HepG2 (cell line): ENCODE measurements around the gene NKX1-2. TPM values are rescaled to one million over a fixed set of nuclear protein-coding genes. Genes with fewer than 3 reads are reported as not detected.

Experiments used
- ATAC-seq: fragments of 200-7000 bp; cut with Tn5 transposase; 3 replicates; pipeline ENCODE4 v1.9.1; 2020; ENCODE audit warnings: mild to moderate bottlenecking, moderate library complexity
- BruUV-seq: library from RNA; stranded (reverse); fragments of 400-500 nt; replicated peaks from 2 replicates; lab custom pipeline; 2021; lab: Mats Ljungman, UMichigan
- CTCF ChIA-PET: fragments of 300-600 bp; formaldehyde crosslinking; extraction: SDS; loops from one replicate; lab custom pipeline; 2021; ENCODE audit warnings: low total read pairs, inconsistent platforms, low intra/inter-chr PET ratio; lab: Yijun Ruan, JAX
- POLR2A ChIA-PET: fragments of 350-600 bp; sonication (Branson Sonifier 250); formaldehyde crosslinking; loops from one replicate; lab custom pipeline; 2020; ENCODE audit warnings: antibody characterized with exemption, inconsistent platforms; lab: Yijun Ruan, JAX
- DNase-seq: peaks from one replicate; pipeline ENCODE4 v3.0.0-alpha.2; 2015; ENCODE audit warnings: low spot score
- FAIRE-seq: peaks from 3 replicates; lab custom pipeline; 2011; peaks lifted over from hg19 to GRCh38; lab: Jason Lieb, UNC
- H2AFZ ChIP-seq: one replicate; pipeline ENCODE4 v1.6.1; 2011; ENCODE audit warnings: low read length, inconsistent platforms
- H3K27ac ChIP-seq: fragments of 300-600 bp; 3 replicates; pipeline ENCODE4 v1.8.0; 2011; ENCODE audit warnings: mixed run types, mild to moderate bottlenecking, mixed read lengths, low read length, inconsistent platforms; ENCODE audit not compliant: insufficient read depth; ENCODE audit errors: extremely low read length
- H3K27me3 ChIP-seq, 2 experiments: fragments of 200-600 bp in 1 of 2; 2 replicates in 1 of 2; 3 replicates in 1 of 2; pipeline versions ENCODE4 v1.6.0 to v1.8.0; 2011; ENCODE audit warnings: low read length in 2 of 2, mild to moderate bottlenecking in 2 of 2, moderate library complexity in 2 of 2, inconsistent platforms in 1 of 2; ENCODE audit not compliant: insufficient read depth in 2 of 2, control insufficient read depth in 1 of 2
- H3K36me3 ChIP-seq, 2 experiments: fragments of 200-600 bp in 1 of 2; replicated peaks in 1 of 2; 2 replicates in 1 of 2; 3 replicates in 1 of 2; pipeline versions ENCODE4 v1.5.1 to v1.8.0; 2011; ENCODE audit warnings: low read length in 2 of 2, inconsistent platforms in 1 of 2; ENCODE audit not compliant: insufficient read depth in 2 of 2, control insufficient read depth in 1 of 2
- H3K4me1 ChIP-seq: 2 replicates; pipeline ENCODE4 v1.5.1; 2012; ENCODE audit warnings: low read length, inconsistent platforms; ENCODE audit not compliant: insufficient read depth
- H3K4me2 ChIP-seq: 2 replicates; pipeline ENCODE4 v1.6.0; 2011; ENCODE audit warnings: low read depth, low read length, inconsistent platforms
- H3K4me3 ChIP-seq, 3 experiments: fragments of 200-600 bp in 1 of 3; sonication (generic), shearing (Covaris generic) in 1 of 3; replicated peaks in 1 of 3; 2 replicates each; pipeline ENCODE4 v1.5.1; 2011 to 2016; ENCODE audit warnings: low read length in 3 of 3, inconsistent platforms in 2 of 3, low read depth in 2 of 3, mild to moderate bottlenecking in 2 of 3, control low read depth in 1 of 3, mixed read lengths in 1 of 3; ENCODE audit not compliant: insufficient read depth in 1 of 3
- H3K79me2 ChIP-seq: one replicate; pipeline ENCODE4 v1.6.1; 2011; ENCODE audit warnings: low read length, inconsistent platforms; ENCODE audit not compliant: insufficient read depth
- H3K9ac ChIP-seq: 2 replicates; pipeline ENCODE4 v1.6.0; 2011; ENCODE audit warnings: mild to moderate bottlenecking, low read depth, low read length, inconsistent platforms; ENCODE audit not compliant: insufficient read depth
- H3K9me3 ChIP-seq: 2 replicates; pipeline ENCODE4 v1.5.1; 2012; ENCODE audit warnings: mild to moderate bottlenecking, low read length
- H4K20me1 ChIP-seq: 2 replicates; pipeline ENCODE4 v1.6.0; 2011; ENCODE audit warnings: inconsistent platforms, mild to moderate bottlenecking, low read length, moderate library complexity; ENCODE audit not compliant: insufficient read depth
- CBX5 ChIP-seq: sonication (generic); formaldehyde crosslinking; IDR thresholded peaks from 2 replicates; pipeline ENCODE4 v1.4.0; 2020; ENCODE audit warnings: missing genetic modification reagents, borderline replicate concordance
- HNRNPK ChIP-seq: fragments of 200-400 bp; formaldehyde crosslinking; IDR thresholded peaks from 2 replicates; pipeline ENCODE4 v1.6.1; 2018; ENCODE audit warnings: low read length, low read depth, moderate library complexity, mild to moderate bottlenecking; ENCODE audit not compliant: poor library complexity, severe bottlenecking
- NKX3-1 ChIP-seq: sonication (generic); formaldehyde crosslinking; IDR thresholded peaks from 2 replicates; pipeline ENCODE4 v1.5.0; 2020; ENCODE audit warnings: missing genetic modification reagents
- NR2F2 ChIP-seq: IDR thresholded peaks from 2 replicates; pipeline ENCODE4 v1.6.1; 2012; ENCODE audit warnings: low read depth, inconsistent platforms, borderline replicate concordance
- ZNF883 ChIP-seq: sonication (generic); formaldehyde crosslinking; IDR thresholded peaks from 2 replicates; pipeline ENCODE4 v1.5.1; 2020; ENCODE audit warnings: mild to moderate bottlenecking, missing genetic modification reagents; ENCODE audit errors: not compliant biosample characterization
- WGBS: methylation state at CpG from one replicate; pipeline ENCODE4 v1.1.6; 2017; ENCODE audit warnings: low lambda C conversion rate; 5-methylcytosine and 5-hydroxymethylcytosine counted together
- in situ Hi-C: cut with HindIII; loops from 2 replicates; pipeline ENCODE4 v1.10.0; 2017; ENCODE audit warnings: low pct_unique_long_range_greater_than_20kb; ENCODE audit not compliant: extremely low pct_ligation_motif_present
- intact Hi-C: fragments of 100-400 bp; cut with micrococcal nuclease; formaldehyde crosslinking; loops from one replicate; pipeline ENCODE4 v1.10.0; 2022; ENCODE audit not compliant: unreplicated experiment
- polyA plus RNA-seq, 8 experiments: library from polyadenylated mRNA; depleted of rRNA in 3 of 8; stranded (reverse) in 7 of 8; unstranded in 1 of 8; fragments of >200 nt; fragmentation: Illumina TruSeq in 4 of 8; extraction: Trizol in 4 of 8; gene quantifications; 2 replicates each; pipeline versions ENCODE4 v1.2.1 to v1.2.3, GENCODE V29; 2011 to 2016; ENCODE audit warnings: low read depth in 4 of 8, missing spikeins in 1 of 8, mixed read lengths in 1 of 8; ENCODE audit not compliant: insufficient read depth in 1 of 8
- total RNA-seq, 5 experiments: library from RNA; depleted of rRNA; stranded (reverse); fragments of >200 nt; fragmentation: Illumina TruSeq; extraction: Trizol; gene quantifications; 2 replicates each; pipeline ENCODE4 v1.2.3, GENCODE V29; 2016; ENCODE audit warnings: low read depth in 1 of 5
- TF ChIP-seq, protein P1 (sequence below): sonication (generic); formaldehyde crosslinking; IDR thresholded peaks from 2 replicates; pipeline ENCODE4 v1.4.0; 2020; ENCODE audit warnings: missing genetic modification reagents

NKX1-2 gene
- total and polyA plus RNA-seq, 2 of the 13 experiments (the other 11 are each of a cell fraction or from before 2014, with no cell fraction given): not detected

DNA sequence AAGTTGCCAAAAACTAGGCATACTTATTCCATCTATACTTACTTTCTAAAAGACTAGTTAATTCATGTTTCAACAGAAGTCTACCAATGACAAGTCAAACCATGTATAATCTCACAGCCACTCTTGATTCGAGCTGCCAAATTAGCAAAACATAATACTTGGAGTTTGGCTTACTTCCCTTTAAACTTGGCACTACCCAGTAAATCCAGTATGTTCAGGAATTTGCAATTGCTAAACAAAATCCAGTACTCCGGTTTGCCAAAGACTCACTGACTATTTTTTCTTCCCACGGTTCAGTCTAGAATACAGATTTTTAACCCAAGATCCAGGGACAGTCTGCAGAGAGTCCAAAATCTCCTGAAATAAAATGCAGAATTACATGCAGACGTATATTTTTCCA is 35.8 kb downstream of the NKX1-2 start:
- no TSS peak for BruUV-seq
- FAIRE-seq (no peak), ATAC-seq (no peak), DNase-seq (no peak)
- Histone ChIP-seq H3K36me3 (peaks cover 4 to 27% of the 10 kb centered on the region in 2 experiments; a peak in 4 of 5 replicates), H4K20me1 (peaks cover 30% of the 10 kb centered on the region), H3K9ac (no peak overlapping the region), H3K4me2 (no peak overlapping the region), H3K79me2 (peaks cover 40% of the 10 kb centered on the region), H3K4me3 (no peak overlapping the region), H3K4me1 (peaks cover 39% of the 10 kb centered on the region), H3K27me3 (no peaks in the 10 kb centered on the region), H2AFZ (no peak overlapping the region), H3K27ac (no peak overlapping the region), H3K9me3 (no peaks in the 10 kb centered on the region)
- intact Hi-C loops (no loop called here), in situ Hi-C loops (no loop called here)
- CTCF ChIA-PET: no interaction called here
- WGBS: 97% methylated on average over 4 of the region's 4 CpGs
- TF ChIP-seq, protein P1, sequence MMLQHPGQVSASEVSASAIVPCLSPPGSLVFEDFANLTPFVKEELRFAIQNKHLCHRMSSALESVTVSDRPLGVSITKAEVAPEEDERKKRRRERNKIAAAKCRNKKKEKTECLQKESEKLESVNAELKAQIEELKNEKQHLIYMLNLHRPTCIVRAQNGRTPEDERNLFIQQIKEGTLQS (CRISPR knock-in tag): no peak
- TF ChIP-seq NR2F2 (no peak), CBX5 (CRISPR knock-in tag) (no peak)
- POLR2A ChIA-PET: no interaction called here

DNA sequence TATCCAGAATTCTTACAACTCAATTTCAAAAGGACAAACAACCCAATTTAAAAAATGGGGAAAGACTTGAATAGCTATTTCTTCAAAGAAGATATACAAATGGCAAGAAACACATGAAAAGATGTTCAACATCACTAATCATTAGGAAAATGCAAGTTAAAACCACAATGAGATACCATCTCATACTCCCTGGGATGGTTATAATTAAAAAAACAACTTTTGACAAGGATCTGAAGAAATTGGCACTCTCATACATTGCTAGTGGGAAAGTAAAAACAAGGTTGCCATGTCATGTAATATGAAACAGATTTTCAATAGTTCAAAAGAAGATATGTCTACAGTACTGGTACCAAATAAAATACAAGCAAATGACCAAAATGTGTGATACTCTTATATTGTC is 40.1 kb downstream of the NKX1-2 start:
- in situ Hi-C loops (no loop called here), intact Hi-C loops (no loop called here)
- H3K4me1 ChIP-seq: peaks cover 12% of the 10 kb centered on the region; the same call in 1 of the 2 replicates
- BruUV-seq: no TSS peak
- H2AFZ ChIP-seq: no peak overlapping the region
- H3K4me3 ChIP-seq: no peak overlapping the region
- H3K27ac ChIP-seq: no peak overlapping the region
- no peak overlapping the region for H3K9ac ChIP-seq
- DNase-seq: no peak
- H4K20me1 ChIP-seq: peaks cover 12% of the 10 kb centered on the region; the same call in 1 of the 2 replicates
- H3K4me2 ChIP-seq: no peak overlapping the region
- peaks cover 5 to 56% of the 10 kb centered on the region in 2 experiments; a peak in 4 of 5 replicates for H3K36me3 ChIP-seq
- POLR2A ChIA-PET: no interaction called here
- no peak for ATAC-seq
- no peaks in the 10 kb centered on the region for H3K27me3 ChIP-seq
- H3K79me2 ChIP-seq: peaks cover 13% of the 10 kb centered on the region
- CTCF ChIA-PET: no interaction called here
- H3K9me3 ChIP-seq: no peaks in the 10 kb centered on the region
- no peak for FAIRE-seq
- TF ChIP-seq ZNF883 (CRISPR knock-in tag): no peak
- no peak for TF ChIP-seq HNRNPK
- no peak for TF ChIP-seq NKX3-1 (CRISPR knock-in tag)
